ENCODE data around the gene HMCN2.

GRCh38 chr9:130363755-130364404 lies 98.3 kb downstream of the HMCN2 start:
- TF ChIP-seq POLR2A (IDR thresholded peaks at IDR 0.05), result no peak
- TF ChIP-seq CTCF (IDR thresholded peaks at IDR 0.05), result no peak

Data from uterus (tissue), 2 donors.